DOHH2 (cell line): ENCODE data around the gene WDR35.
"Not testable (repeated sequence)": the region's sequence is repeated elsewhere in the genome, so short reads cannot be mapped to it uniquely, and the experiment has no call there.

Experiments used
- H3F3A ChIP-seq: fragments of 200-600 bp; sonication (generic), shearing (Covaris generic); 2 replicates; pipeline ENCODE4 v1.6.0; 2016; ENCODE audit warnings: antibody characterized with exemption, mild to moderate bottlenecking; ENCODE audit not compliant: control insufficient read depth, insufficient read depth
- H3K27ac ChIP-seq: fragments of 200-600 bp; sonication (generic); 2 replicates; pipeline ENCODE4 v1.5.1; 2014; ENCODE audit warnings: low read depth, mild to moderate bottlenecking, low read length, moderate library complexity
- H3K27me3 ChIP-seq: fragments of 200-600 bp; sonication (generic); 2 replicates; pipeline ENCODE4 v1.6.1; 2014; ENCODE audit warnings: mild to moderate bottlenecking, low read length, mixed read lengths; ENCODE audit not compliant: control insufficient read depth
- H3K36me3 ChIP-seq: fragments of 200-600 bp; sonication (generic); 2 replicates; pipeline ENCODE4 v1.6.1; 2014; ENCODE audit warnings: mild to moderate bottlenecking, low read length, moderate library complexity, mixed read lengths; ENCODE audit not compliant: control insufficient read depth
- H3K4me1 ChIP-seq: fragments of 200-600 bp; sonication (generic); 2 replicates; pipeline ENCODE4 v1.6.1; 2014; ENCODE audit warnings: mild to moderate bottlenecking, low read length, mixed read lengths; ENCODE audit not compliant: control insufficient read depth
- H3K4me2 ChIP-seq: fragments of 200-600 bp; sonication (generic); 2 replicates; pipeline ENCODE4 v1.6.0; 2014; ENCODE audit warnings: mild to moderate bottlenecking, low read length, moderate library complexity
- H3K4me3 ChIP-seq: fragments of 200-600 bp; sonication (generic); 2 replicates; pipeline ENCODE4 v1.5.1; 2014; ENCODE audit warnings: mild to moderate bottlenecking, low read length, mixed read lengths
- H3K79me2 ChIP-seq: fragments of 200-600 bp; sonication (generic); 2 replicates; pipeline ENCODE4 v1.6.1; 2014; ENCODE audit warnings: mild to moderate bottlenecking, low read length, mixed read lengths; ENCODE audit not compliant: control insufficient read depth
- H3K9me2 ChIP-seq: fragments of 200-600 bp; sonication (generic); replicated peaks from 2 replicates; pipeline ENCODE4 v1.6.1; 2014; ENCODE audit warnings: mild to moderate bottlenecking, low read length, mixed read lengths; ENCODE audit not compliant: control insufficient read depth
- H3K9me3 ChIP-seq: fragments of 200-600 bp; sonication (generic); 2 replicates; pipeline ENCODE4 v1.6.1; 2014; ENCODE audit warnings: antibody characterized with exemption, low read length, mixed read lengths; ENCODE audit not compliant: control insufficient read depth, insufficient read depth
- H4K20me1 ChIP-seq: fragments of 200-600 bp; sonication (generic); 2 replicates; pipeline ENCODE4 v1.6.0; 2014; ENCODE audit warnings: low read depth, mild to moderate bottlenecking, antibody characterized with exemption, low read length, moderate library complexity; ENCODE audit not compliant: control insufficient read depth, insufficient read depth
- EZH2phosphoT487 ChIP-seq: fragments of 200-600 bp; sonication (generic); IDR thresholded peaks from 2 replicates; pipeline ENCODE4 v1.6.1; 2017; ENCODE audit warnings: borderline replicate concordance, mild to moderate bottlenecking, antibody characterized with exemption, low read length, moderate library complexity, mixed read lengths
- TF ChIP-seq, protein P1 (sequence below): fragments of 200-600 bp; sonication (generic); IDR thresholded peaks from one replicate; pipeline ENCODE4 v1.5.1; 2014; ENCODE audit warnings: antibody characterized with exemption, mild to moderate bottlenecking, low read depth, low read length; ENCODE audit not compliant: poor library complexity, severe bottlenecking

WDR35 gene

DNA sequence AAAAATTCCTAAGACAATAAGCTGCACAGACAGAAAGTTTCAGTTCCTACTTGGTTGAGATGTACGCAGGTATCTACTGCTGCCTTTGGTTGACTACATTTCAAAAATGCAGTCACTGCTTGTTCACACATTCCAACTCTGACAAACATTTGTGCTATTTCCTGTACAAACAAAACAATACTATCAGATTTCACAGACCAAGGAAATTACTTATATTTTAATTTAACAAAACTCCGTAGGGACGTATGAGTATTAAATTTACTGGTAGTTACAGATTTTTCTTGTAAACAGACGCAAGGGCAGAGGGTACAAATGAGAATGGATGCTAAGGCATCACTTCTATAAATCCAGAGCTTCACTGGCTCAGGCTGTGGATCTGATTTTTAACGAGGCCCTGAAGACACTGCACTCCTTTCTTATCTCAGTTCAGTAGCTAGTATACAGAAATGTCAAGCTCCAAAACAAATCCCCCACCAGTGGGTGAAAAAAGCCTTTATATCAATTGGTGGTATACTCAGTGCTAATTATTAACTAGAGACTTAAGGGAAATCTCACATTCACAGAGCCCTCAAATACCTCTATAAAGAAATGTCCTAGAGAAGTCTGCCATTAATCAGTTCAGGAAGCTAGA, 56.4 kb downstream of the WDR35 start:
- TF ChIP-seq EZH2phosphoT487: no peak
- TF ChIP-seq, protein P1, sequence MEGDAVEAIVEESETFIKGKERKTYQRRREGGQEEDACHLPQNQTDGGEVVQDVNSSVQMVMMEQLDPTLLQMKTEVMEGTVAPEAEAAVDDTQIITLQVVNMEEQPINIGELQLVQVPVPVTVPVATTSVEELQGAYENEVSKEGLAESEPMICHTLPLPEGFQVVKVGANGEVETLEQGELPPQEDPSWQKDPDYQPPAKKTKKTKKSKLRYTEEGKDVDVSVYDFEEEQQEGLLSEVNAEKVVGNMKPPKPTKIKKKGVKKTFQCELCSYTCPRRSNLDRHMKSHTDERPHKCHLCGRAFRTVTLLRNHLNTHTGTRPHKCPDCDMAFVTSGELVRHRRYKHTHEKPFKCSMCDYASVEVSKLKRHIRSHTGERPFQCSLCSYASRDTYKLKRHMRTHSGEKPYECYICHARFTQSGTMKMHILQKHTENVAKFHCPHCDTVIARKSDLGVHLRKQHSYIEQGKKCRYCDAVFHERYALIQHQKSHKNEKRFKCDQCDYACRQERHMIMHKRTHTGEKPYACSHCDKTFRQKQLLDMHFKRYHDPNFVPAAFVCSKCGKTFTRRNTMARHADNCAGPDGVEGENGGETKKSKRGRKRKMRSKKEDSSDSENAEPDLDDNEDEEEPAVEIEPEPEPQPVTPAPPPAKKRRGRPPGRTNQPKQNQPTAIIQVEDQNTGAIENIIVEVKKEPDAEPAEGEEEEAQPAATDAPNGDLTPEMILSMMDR: no peak
- no peaks in the 10 kb centered on the region for H3F3A ChIP-seq
- no peaks in the 10 kb centered on the region for H3K4me1 ChIP-seq
- no peaks in the 10 kb centered on the region for H3K36me3 ChIP-seq
- H3K9me3 ChIP-seq: no peaks in the 10 kb centered on the region
- H3K4me3 ChIP-seq: no peak overlapping the region
- no peaks in the 10 kb centered on the region for H4K20me1 ChIP-seq
- no peaks in the 10 kb centered on the region for H3K79me2 ChIP-seq
- no peak overlapping the region for H3K4me2 ChIP-seq
- no peaks in the 10 kb centered on the region for H3K27me3 ChIP-seq
- no peak overlapping the region for H3K27ac ChIP-seq
- no peaks in the 10 kb centered on the region for H3K9me2 ChIP-seq

DNA sequence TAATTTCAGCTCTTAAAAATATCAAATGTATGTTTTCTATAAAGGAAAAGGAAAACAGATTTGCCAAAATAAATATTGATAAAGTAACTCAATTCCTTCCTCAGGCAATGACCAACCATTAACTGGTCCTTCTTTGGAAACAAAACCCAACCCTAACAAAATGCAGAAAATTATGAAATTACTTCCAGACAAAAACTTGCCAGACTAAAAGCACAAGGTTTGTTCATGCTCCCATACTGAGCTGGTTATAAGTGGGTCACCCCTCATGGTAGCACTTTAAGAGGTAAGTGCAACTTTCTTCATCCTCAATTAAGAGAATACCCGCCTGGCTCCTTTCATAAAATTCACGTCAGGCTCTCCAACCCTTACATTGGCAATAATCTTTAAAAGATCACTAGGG, 57.0 kb downstream of the WDR35 start:
- no peaks in the 10 kb centered on the region for H3K36me3 ChIP-seq
- no peaks in the 10 kb centered on the region for H3K4me1 ChIP-seq
- no peak overlapping the region for H3K4me2 ChIP-seq
- no peak for TF ChIP-seq EZH2phosphoT487
- TF ChIP-seq, protein P1: no peak
- no peaks in the 10 kb centered on the region for H3F3A ChIP-seq
- no peak overlapping the region for H3K4me3 ChIP-seq
- no peaks in the 10 kb centered on the region for H3K9me3 ChIP-seq
- no peaks in the 10 kb centered on the region for H3K79me2 ChIP-seq
- H3K27me3 ChIP-seq: no peaks in the 10 kb centered on the region
- no peak overlapping the region for H3K27ac ChIP-seq
- no peaks in the 10 kb centered on the region for H4K20me1 ChIP-seq
- no peaks in the 10 kb centered on the region for H3K9me2 ChIP-seq

DNA sequence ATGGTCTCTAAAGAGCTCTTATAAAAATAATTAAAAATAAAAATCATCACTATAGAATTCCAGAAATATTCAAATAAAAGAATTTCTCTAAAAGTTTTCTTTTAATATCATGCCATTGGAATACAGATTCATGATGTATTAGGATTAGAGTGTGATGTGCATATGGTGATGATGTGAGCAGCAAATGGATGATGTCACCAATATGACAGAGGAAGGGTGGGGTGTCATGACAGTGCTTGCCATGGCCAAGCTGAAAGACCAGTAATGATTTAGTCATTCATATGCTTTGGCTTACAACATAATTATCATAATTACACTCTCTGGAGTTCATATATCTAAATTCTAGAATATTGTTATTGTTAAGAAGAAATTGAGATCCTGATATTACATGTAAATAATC, 60.7 kb downstream of the WDR35 start:
- Histone ChIP-seq H3K9me2 (no peaks in the 10 kb centered on the region), H3K9me3 (no peaks in the 10 kb centered on the region), H3K36me3 (no peaks in the 10 kb centered on the region), H4K20me1 (no peaks in the 10 kb centered on the region), H3K4me2 (no peak overlapping the region), H3K79me2 (no peaks in the 10 kb centered on the region), H3F3A (no peaks in the 10 kb centered on the region), H3K4me1 (no peaks in the 10 kb centered on the region), H3K27ac (no peak overlapping the region), H3K4me3 (no peak overlapping the region), H3K27me3 (no peaks in the 10 kb centered on the region)
- TF ChIP-seq, protein P1: no peak
- no peak for TF ChIP-seq EZH2phosphoT487

DNA sequence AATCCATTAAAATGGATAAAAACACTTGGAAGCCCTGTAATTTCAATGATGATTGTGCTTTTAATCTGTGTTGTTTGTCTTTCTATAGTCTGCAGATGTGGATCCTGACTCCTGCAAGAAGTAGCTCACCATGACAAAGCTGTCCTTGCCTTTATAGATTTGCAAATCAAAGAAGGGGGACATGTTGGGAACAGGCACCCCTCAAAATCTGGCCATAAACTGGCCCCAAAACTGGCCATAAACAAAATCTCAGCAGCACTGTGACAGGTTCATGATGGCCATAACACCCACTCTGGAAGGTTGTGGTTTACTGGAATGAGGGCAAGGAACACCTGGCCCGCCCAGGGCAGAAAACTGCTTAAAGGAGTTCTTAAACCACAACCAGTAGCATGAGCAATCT, 62.1 kb downstream of the WDR35 start:
- not testable (repeated sequence) for H3K36me3 ChIP-seq, H3K9me3 ChIP-seq, H3K4me2 ChIP-seq, H3K27me3 ChIP-seq, H3F3A ChIP-seq, H3K4me1 ChIP-seq, H3K9me2 ChIP-seq, H4K20me1 ChIP-seq, H3K4me3 ChIP-seq, H3K27ac ChIP-seq, H3K79me2 ChIP-seq

DNA sequence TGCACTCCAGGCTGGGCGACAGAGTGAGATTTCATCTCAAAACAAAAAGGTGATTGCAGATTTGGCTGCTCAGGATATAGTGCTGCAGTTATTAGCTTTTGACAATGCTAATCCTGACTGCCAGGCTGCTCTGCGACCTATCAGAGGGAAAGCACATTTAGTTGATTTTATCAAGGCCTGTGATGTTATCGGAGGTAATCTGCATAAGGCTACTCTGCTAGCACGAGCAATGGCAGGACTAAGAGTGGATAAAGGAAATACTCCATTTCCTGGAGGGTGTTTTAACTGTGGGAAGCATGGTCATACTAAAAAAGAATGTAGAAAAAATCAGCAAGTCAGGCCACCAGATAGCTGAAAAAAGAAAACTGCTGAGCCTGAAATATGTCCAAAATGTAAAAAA, 65.4 kb downstream of the WDR35 start:
- H3K4me2 ChIP-seq: not testable (repeated sequence)

DNA sequence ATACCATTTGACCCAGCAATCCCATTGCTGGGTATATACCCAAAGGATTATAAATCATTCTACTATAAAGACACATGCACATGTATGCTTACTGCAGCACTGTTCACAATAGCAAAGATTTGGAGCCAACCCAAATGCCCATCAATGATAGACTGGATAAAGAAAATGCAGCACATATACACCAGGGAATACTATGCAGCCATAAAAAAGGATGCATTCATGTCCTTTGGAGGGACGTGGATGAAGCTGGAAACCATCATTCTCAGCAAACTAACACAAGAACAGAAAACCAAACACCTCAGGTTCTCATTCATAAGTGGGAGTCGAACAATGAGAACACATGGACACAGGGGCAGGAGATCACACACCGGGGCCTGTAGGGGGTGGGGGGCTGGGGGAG, 67.7 kb downstream of the WDR35 start:
- H3K4me2 ChIP-seq, H3K4me1 ChIP-seq, H3K36me3 ChIP-seq: not testable (repeated sequence)

More for the DNA sequence above, 65.4 kb downstream of the WDR35 start:
- not testable (repeated sequence) for H4K20me1 ChIP-seq, H3K4me3 ChIP-seq, H3K9me3 ChIP-seq, H3K4me1 ChIP-seq, H3K9me2 ChIP-seq, H3K27me3 ChIP-seq, H3F3A ChIP-seq, H3K27ac ChIP-seq, H3K79me2 ChIP-seq, H3K36me3 ChIP-seq

More for the DNA sequence above, 67.7 kb downstream of the WDR35 start:
- not testable (repeated sequence) for H3K27me3 ChIP-seq, H3K9me3 ChIP-seq, H3F3A ChIP-seq, H3K4me3 ChIP-seq, H3K79me2 ChIP-seq, H4K20me1 ChIP-seq, H3K9me2 ChIP-seq, H3K27ac ChIP-seq
